DMS 273 treated with DMSO at 0.1 percent for 48 hours (cell line): ENCODE data around the gene UBR3.

Experiments used
- DNase-seq: peaks from one replicate; lab custom pipeline; 2025; lab: John Stamatoyannopoulos, UW

UBR3 gene

GRCh38 chr2:170005702-170006101 is 178.4 kb downstream of the UBR3 start:
- no peak for DNase-seq

DNA sequence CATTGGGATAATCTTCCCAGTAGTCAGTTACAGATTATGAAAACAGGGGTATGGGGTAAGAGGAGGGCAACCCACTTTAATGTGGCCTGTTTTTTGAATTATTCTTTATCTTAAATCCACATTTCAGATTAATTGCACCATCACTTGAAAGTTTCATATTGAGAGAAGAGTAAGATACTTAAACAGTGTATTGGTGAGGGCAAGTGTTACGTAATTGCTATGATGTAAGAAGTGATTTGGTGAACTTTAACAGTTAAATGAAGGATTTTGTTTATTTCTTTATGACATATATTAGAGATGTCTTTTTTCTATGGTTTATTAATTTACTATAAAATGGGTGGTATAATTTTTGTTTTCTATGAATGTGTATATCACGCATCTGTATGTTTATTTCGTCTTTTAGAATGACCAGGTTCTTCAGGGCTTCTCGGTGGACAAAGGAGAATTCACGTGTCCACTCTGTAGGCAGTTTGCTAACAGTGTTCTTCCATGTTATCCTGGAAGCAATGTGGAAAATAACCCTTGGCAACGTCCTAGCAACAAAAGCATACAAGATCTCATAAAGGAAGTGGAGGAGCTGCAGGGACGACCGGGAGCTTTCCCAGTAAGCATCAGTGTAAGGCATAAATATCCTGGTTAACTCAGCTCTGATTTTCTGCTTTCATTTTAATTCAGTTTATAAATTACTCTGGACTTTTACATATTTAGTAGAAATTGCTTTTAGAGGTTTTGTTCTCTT is 179.5 kb downstream of the UBR3 start:
- DNase-seq: no peak

- DNase-seq: no peak
These were observed 182.0 kb downstream of the UBR3 start for GRCh38 chr2:170009209-170009608.

DNA sequence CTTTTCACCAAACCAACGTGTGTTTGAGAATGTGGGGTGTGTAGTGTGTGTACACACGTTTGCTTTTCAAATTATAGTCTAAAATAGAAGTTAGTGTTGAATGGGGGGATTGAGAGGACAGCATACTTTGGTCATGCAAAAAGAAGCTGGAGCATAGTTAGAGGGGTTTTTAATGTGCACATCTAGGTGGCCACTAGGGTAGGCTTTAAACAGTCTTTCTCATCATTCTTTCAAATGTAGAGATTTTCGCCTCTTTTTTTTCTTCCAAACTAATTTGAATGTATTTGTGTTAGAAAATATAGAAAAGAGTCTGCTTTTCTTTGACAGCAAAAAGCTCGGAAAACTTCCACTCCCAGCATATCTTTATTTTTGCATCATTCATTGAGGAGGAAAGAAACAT is 185.5 kb downstream of the UBR3 start:
- DNase-seq: no peak

GRCh38 chr2:170013802-170014551 is 186.7 kb downstream of the UBR3 start:
- DNase-seq: peak; percentile 83

GRCh38 chr2:170014769-170015168 is 187.5 kb downstream of the UBR3 start:
- DNase-seq: no peak

GRCh38 chr2:170017860-170018532 is 190.7 kb downstream of the UBR3 start:
- no peak for DNase-seq

DNA sequence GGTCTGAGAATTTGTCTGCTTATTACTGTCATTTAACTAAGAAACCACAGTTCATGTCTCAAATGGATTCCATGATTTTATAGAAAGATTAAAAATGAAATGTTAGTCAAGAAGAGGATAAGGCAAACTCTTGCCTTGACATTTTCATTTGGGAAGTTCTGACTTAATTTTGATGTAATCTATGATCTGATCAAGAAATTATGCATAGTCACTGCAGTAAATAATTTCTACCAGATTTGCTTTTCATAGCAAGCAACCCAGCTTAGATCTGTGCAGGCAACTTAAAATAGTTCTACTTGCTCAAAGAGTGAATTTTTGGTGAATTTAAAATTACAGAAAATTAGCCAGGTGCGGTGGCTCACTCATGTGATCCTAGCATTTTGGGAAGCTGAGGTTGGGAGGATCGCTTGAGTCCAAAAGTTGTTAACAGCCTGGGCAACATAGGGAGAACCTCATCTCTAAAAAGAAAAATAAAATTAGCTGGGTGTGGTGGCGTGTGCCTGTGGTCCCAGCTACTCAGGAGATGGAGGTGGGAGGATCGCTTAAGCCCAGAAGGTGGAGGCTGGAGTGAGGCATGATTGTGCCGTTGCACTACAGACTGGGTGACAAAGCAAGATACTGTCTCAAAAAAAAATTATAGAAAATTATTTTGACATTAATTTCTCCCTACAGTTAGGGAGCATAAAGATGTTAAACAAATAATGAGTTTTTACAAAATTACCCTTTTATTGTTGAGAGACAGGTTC is 192.0 kb downstream of the UBR3 start:
- no peak for DNase-seq

DNA sequence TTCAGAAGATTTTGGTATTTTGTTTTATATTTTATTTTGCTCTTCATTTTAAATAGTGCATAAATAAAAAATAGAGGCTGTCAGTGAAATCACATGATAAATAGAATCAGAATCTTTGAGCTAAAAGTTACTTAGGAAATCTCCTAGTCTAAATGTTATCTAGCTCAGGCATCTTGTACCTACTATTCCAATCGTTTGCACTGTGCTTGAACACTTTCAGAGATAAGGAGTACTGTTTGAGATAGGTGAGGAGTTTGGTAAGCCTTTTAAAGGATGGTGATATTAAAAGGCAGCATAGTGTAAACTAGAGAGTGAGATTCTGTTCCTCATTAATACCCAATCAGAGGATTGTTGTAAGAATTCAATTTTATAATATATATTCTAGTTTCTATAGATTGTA is 193.5 kb downstream of the UBR3 start:
- no peak for DNase-seq

GRCh38 chr2:170022692-170023091 is 195.4 kb downstream of the UBR3 start:
- DNase-seq: peak; percentile 78

DNA sequence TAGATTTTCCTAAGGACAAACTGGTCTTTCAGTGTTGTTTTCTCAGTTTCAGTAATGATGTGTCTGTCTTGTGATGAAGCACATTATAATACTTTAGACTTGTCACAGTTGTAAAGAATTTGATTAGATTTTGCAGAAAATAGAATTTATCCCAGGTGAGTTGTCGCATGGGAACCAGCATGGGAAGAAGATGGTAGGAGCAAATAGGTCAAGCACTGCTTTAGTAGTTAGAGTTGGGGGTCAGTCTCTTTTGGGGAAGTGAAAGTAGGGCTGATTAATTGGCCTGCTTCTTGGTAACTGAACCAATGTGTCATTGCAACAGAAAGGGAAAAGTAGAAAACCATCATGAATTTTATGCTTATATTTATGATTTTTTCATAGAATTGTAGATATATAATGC is 197.5 kb downstream of the UBR3 start:
- DNase-seq: no peak

- no peak for DNase-seq
These were observed 198.0 kb downstream of the UBR3 start for GRCh38 chr2:170025223-170025622.

- no peak for DNase-seq
These were observed 199.1 kb downstream of the UBR3 start for GRCh38 chr2:170026361-170026760.

DNA sequence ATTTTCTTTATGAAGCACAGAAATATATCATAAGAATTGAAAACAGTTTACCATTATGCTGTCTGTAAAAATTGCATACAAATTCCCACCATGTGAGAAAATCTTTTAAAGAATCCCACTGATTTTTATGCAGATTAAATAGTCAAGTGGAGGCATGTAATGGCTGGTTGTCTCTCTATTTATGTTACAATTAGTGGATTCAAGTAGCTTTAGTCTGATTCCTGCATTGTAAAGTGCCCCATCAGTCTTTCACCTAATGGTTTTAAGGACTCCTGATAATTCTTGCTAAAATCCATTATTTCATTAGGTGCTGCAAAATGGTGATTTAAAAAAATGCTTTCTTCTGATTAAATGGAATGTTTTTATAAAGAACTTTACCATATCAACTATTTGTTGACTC is 202.3 kb downstream of the UBR3 start:
- no peak for DNase-seq

DNA sequence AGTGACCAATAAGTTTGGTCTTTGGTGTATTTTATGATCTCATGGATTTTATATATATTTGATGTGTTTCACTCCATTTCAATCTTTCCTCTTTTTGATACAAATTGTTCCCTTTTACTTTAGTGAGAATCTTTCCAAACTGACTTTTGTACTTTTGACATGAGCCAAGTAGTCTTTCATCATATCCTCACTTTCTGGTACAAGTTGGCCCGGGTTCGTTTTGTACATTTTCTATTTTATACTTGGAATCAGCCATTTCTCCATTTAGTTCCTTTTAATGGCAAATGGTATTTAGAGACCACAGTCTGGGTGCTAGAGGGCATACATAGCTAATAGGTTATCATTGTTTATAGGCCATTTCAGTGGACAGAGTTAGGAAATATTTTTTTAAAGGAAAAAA is 202.8 kb downstream of the UBR3 start:
- DNase-seq: no peak

DNA sequence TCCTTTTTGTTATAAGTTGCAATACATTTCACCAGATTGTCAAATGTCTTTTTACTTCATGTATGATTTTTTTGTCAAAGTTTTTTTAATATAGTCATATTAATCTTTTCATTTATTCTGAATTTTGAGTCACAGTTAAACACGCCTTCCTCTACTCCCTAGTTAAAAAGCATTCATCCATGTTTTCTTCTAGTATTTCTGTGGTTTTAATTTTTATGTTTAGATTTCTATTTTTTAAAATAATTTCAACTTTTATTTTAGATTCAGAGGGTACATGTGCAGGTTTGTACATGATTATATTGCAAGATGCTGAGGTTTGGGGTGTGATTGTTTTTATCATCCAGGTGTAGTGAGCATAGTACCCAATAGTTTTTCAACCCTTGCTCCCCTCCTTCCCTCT is 204.0 kb downstream of the UBR3 start:
- DNase-seq: no peak

DNA sequence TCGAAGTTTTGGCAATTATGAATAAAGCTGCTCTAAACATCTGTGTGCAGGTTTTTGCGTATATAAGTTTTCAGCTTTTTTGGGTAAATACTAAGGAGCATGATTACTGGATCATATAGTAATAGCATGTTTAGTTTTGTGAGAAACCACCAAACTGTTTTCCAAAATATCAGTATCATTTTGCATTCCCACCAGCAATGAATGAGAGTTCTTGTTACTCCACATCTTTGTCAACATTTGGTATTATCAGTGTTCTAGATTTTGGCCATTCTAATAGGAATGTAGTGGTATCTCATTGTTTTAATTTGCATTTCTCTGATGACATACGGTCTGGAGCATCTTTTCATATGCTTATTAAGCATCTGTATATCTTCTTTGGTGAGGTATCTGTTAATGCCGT is 207.3 kb downstream of the UBR3 start:
- no peak for DNase-seq

DNA sequence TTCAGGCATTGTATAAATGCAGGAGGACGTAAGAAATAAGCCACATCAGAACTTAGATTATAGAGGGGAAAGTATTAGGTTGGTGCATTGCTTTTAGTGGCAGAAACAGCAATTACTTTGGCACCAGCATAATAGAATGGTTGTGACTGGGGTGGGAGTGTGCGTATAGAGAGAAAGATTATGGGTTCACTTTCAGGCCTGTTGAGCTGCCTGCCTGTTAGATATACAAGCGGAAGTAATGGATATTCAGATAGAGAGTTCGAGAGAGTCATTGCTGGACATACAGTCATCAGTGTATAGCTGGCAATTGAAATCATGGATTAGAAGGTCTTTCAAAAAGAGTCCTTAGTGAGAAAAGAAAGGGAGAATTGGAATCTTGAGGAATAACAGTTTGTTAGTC is 211.5 kb downstream of the UBR3 start:
- DNase-seq: no peak

- DNase-seq: no peak
These were observed 212.3 kb downstream of the UBR3 start for GRCh38 chr2:170039401-170040172.

DNA sequence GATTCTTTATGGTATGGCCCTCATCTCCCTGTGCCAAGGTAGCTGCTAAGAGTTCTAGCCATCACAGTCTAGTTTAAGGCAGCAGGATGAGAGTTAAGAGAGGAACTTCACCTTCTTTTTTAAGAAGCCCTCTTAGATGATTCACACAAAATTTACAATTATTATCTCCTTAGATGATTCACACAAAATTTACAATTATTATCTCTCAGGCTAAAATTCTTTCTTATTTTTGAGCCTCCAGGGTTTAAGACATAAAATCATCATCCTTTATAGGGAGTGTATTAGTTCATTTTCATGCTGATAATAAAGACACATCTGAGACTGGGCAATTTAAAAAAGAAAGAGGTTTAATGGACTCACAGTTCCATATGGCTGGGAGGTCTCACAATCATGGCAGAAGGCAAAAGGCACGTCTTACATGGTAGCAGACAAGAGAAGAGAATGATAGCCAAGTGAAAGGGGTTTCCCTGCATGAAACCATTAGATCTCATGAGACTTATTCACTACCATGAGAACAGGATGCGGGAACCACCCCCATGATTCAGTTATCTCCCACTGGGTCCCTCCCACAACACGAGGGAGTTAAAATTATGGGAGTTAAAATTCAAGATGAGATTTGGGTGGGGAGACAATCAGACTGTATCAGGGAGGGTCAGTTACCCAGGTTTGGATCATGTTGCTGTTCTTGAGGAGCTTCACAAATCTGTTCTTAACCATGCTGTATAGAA is 217.7 kb downstream of the UBR3 start:
- no peak for DNase-seq
